ENCODE results near the gene BEGAIN.

BEGAIN gene

GRCh38 chr14:100573002-100573756 lies 14.0 kb downstream of the BEGAIN start:
- Histone ChIP-seq H3K27ac (replicated peaks; ENCODE audit: low read length) (no peak overlapping the region), H2BK12ac (ENCODE audit: low read length) (peak overlapping the region; percentile 7), H2AK5ac (ENCODE audit: low read depth, low read length) (peak overlapping the region; percentile 99), H3K4me3 (ENCODE audit: low read length in 2 of 2) (peak overlapping the region in 1 of 2 donors; percentile 15), H4K8ac (ENCODE audit: low read depth, low read length) (no peak overlapping the region), H4K91ac (ENCODE audit: low read depth, low read length, poor library complexity) (no peak overlapping the region), H3K9ac (ENCODE audit: low read depth, low read length, poor library complexity) (no peak overlapping the region), H2BK5ac (ENCODE audit: low read length) (peak overlapping the region; percentile 91), H3K23ac (ENCODE audit: low read depth, low read length, poor library complexity) (peak overlapping the region; percentile 11), H2BK120ac (ENCODE audit: low read depth, low read length) (no peak overlapping the region), H2BK15ac (ENCODE audit: low read length) (peak overlapping the region; percentile 95), H3K36me3 (replicated peaks in 1 of 2; ENCODE audit: control insufficient read depth in 2 of 2, insufficient read depth in 2 of 2, low read length in 2 of 2) (no peaks in the 10 kb centered on the region), H3K4me1 (ENCODE audit: control insufficient read depth in 2 of 2, insufficient read depth in 1 of 2, low read depth in 1 of 2, low read length in 2 of 2) (peaks cover 30 to 36% of the 10 kb centered on the region in 2 donors), H3K79me1 (ENCODE audit: low read depth, low read length) (peaks cover 2% of the 10 kb centered on the region), H3K9me3 (replicated peaks in 1 of 2; ENCODE audit: control insufficient read depth in 2 of 2, insufficient read depth in 1 of 2, low read depth in 1 of 2, low read length in 2 of 2) (no peaks in the 10 kb centered on the region), H3K27me3 (ENCODE audit: control insufficient read depth in 3 of 3, insufficient read depth in 3 of 3, low read depth in 1 of 3, low read length in 3 of 3) (peaks cover 8 to 56% (median 17%) of the 10 kb centered on the region in 3 experiments), H3K4me2 (ENCODE audit: insufficient read depth, low read length, poor library complexity, severe bottlenecking) (peak overlapping the region; percentile 25), H3K14ac (ENCODE audit: low read length) (no peak overlapping the region), H3K18ac (ENCODE audit: low read length) (peak overlapping the region; percentile 95), H3K4ac (ENCODE audit: low read length) (peak overlapping the region; percentile 26), H2AFZ (ENCODE audit: low read length) (peak overlapping the region; percentile 56)
- WGBS, 2 donors (ENCODE audit: extremely low coverage in 2 of 2, insufficient read length in 2 of 2, insufficient replicate concordance in 1 of 2): no CpG with 5 or more reads among the region's 18 CpGs
- no peak for DNase-seq (ENCODE audit: low spot score)

GRCh38 chr14:100572543-100572942 lies 14.7 kb downstream of the BEGAIN start:
- H3K9me3 ChIP-seq (replicated peaks in 1 of 2; ENCODE audit: control insufficient read depth in 2 of 2, insufficient read depth in 1 of 2, low read depth in 1 of 2, low read length in 2 of 2): no peaks in the 10 kb centered on the region
- H4K8ac ChIP-seq (ENCODE audit: low read depth, low read length): no peak overlapping the region
- peak overlapping the region; percentile 83 for H2AK5ac ChIP-seq (ENCODE audit: low read depth, low read length)
- H2BK12ac ChIP-seq (ENCODE audit: low read length): no peak overlapping the region
- H3K4ac ChIP-seq (ENCODE audit: low read length): no peak overlapping the region
- H4K91ac ChIP-seq (ENCODE audit: low read depth, low read length, poor library complexity): no peak overlapping the region
- peak overlapping the region; percentile 51 for H2BK15ac ChIP-seq (ENCODE audit: low read length)
- no peak overlapping the region for H3K9ac ChIP-seq (ENCODE audit: low read depth, low read length, poor library complexity)
- H3K4me3 ChIP-seq (ENCODE audit: low read length in 2 of 2): no peak overlapping the region
- no peak overlapping the region for H2AFZ ChIP-seq (ENCODE audit: low read length)
- H3K4me2 ChIP-seq (ENCODE audit: insufficient read depth, low read length, poor library complexity, severe bottlenecking): no peak overlapping the region
- H3K4me1 ChIP-seq (ENCODE audit: control insufficient read depth in 2 of 2, insufficient read depth in 1 of 2, low read depth in 1 of 2, low read length in 2 of 2): peaks cover 31 to 36% of the 10 kb centered on the region in 2 donors
- peaks cover 8 to 62% (median 24%) of the 10 kb centered on the region in 3 experiments for H3K27me3 ChIP-seq (ENCODE audit: control insufficient read depth in 3 of 3, insufficient read depth in 3 of 3, low read depth in 1 of 3, low read length in 3 of 3)
- no peak overlapping the region for H3K23ac ChIP-seq (ENCODE audit: low read depth, low read length, poor library complexity)
- H3K14ac ChIP-seq (ENCODE audit: low read length): no peak overlapping the region
- no peak overlapping the region for H3K27ac ChIP-seq (replicated peaks; ENCODE audit: low read length)
- DNase-seq (ENCODE audit: low spot score): no peak
- H2BK5ac ChIP-seq (ENCODE audit: low read length): no peak overlapping the region
- WGBS, 2 donors (ENCODE audit: extremely low coverage in 2 of 2, insufficient read length in 2 of 2, insufficient replicate concordance in 1 of 2): no CpG with 5 or more reads among the region's 3 CpGs
- no peaks in the 10 kb centered on the region for H3K36me3 ChIP-seq (replicated peaks in 1 of 2; ENCODE audit: control insufficient read depth in 2 of 2, insufficient read depth in 2 of 2, low read length in 2 of 2)
- H3K79me1 ChIP-seq (ENCODE audit: low read depth, low read length): peaks cover 2% of the 10 kb centered on the region
- no peak overlapping the region for H2BK120ac ChIP-seq (ENCODE audit: low read depth, low read length)
- peak overlapping the region; percentile 23 for H3K18ac ChIP-seq (ENCODE audit: low read length)

GRCh38 chr14:100571837-100572236 lies 15.4 kb downstream of the BEGAIN start:
- Histone ChIP-seq H4K8ac (ENCODE audit: low read depth, low read length) (no peak overlapping the region), H3K9me3 (replicated peaks in 1 of 2; ENCODE audit: control insufficient read depth in 2 of 2, insufficient read depth in 1 of 2, low read depth in 1 of 2, low read length in 2 of 2) (no peaks in the 10 kb centered on the region), H2BK120ac (ENCODE audit: low read depth, low read length) (no peak overlapping the region), H2AK5ac (ENCODE audit: low read depth, low read length) (peak overlapping the region; percentile 98), H3K4me1 (ENCODE audit: control insufficient read depth in 2 of 2, insufficient read depth in 1 of 2, low read depth in 1 of 2, low read length in 2 of 2) (peaks cover 31 to 39% of the 10 kb centered on the region in 2 donors), H3K27ac (replicated peaks; ENCODE audit: low read length) (no peak overlapping the region), H3K9ac (ENCODE audit: low read depth, low read length, poor library complexity) (no peak overlapping the region), H3K14ac (ENCODE audit: low read length) (no peak overlapping the region), H2BK15ac (ENCODE audit: low read length) (no peak overlapping the region), H2AFZ (ENCODE audit: low read length) (no peak overlapping the region), H3K4me3 (ENCODE audit: low read length in 2 of 2) (no peak overlapping the region), H2BK12ac (ENCODE audit: low read length) (no peak overlapping the region), H3K23ac (ENCODE audit: low read depth, low read length, poor library complexity) (no peak overlapping the region), H3K36me3 (replicated peaks in 1 of 2; ENCODE audit: control insufficient read depth in 2 of 2, insufficient read depth in 2 of 2, low read length in 2 of 2) (no peaks in the 10 kb centered on the region), H3K79me1 (ENCODE audit: low read depth, low read length) (peaks cover 2% of the 10 kb centered on the region), H3K18ac (ENCODE audit: low read length) (peak overlapping the region; percentile 42), H3K4ac (ENCODE audit: low read length) (no peak overlapping the region), H3K27me3 (ENCODE audit: control insufficient read depth in 3 of 3, insufficient read depth in 3 of 3, low read depth in 1 of 3, low read length in 3 of 3) (peaks cover 8 to 68% (median 29%) of the 10 kb centered on the region in 3 experiments), H4K91ac (ENCODE audit: low read depth, low read length, poor library complexity) (no peak overlapping the region), H2BK5ac (ENCODE audit: low read length) (no peak overlapping the region), H3K4me2 (ENCODE audit: insufficient read depth, low read length, poor library complexity, severe bottlenecking) (no peak overlapping the region)
- no CpG with 5 or more reads among the region's 16 CpGs for WGBS, 2 donors (ENCODE audit: extremely low coverage in 2 of 2, insufficient read length in 2 of 2, insufficient replicate concordance in 1 of 2)
- DNase-seq (ENCODE audit: low spot score): no peak

GRCh38 chr14:100570726-100571454 lies 16.3 kb downstream of the BEGAIN start:
- H3K18ac ChIP-seq (ENCODE audit: low read length): peak overlapping the region; percentile 64
- H3K79me1 ChIP-seq (ENCODE audit: low read depth, low read length): peaks cover 5% of the 10 kb centered on the region
- H3K36me3 ChIP-seq (replicated peaks in 1 of 2; ENCODE audit: control insufficient read depth in 2 of 2, insufficient read depth in 2 of 2, low read length in 2 of 2): no peaks in the 10 kb centered on the region
- peak overlapping the region; percentile 57 for H3K23ac ChIP-seq (ENCODE audit: low read depth, low read length, poor library complexity)
- no peak for DNase-seq (ENCODE audit: low spot score)
- H3K9me3 ChIP-seq (replicated peaks in 1 of 2; ENCODE audit: control insufficient read depth in 2 of 2, insufficient read depth in 1 of 2, low read depth in 1 of 2, low read length in 2 of 2): no peaks in the 10 kb centered on the region
- H2BK12ac ChIP-seq (ENCODE audit: low read length): peak overlapping the region; percentile 30
- no peak overlapping the region for H3K27ac ChIP-seq (replicated peaks; ENCODE audit: low read length)
- no peak overlapping the region for H4K8ac ChIP-seq (ENCODE audit: low read depth, low read length)
- no peak overlapping the region for H3K4me3 ChIP-seq (ENCODE audit: low read length in 2 of 2)
- H3K4me2 ChIP-seq (ENCODE audit: insufficient read depth, low read length, poor library complexity, severe bottlenecking): peak overlapping the region; percentile 25
- H3K27me3 ChIP-seq (ENCODE audit: control insufficient read depth in 3 of 3, insufficient read depth in 3 of 3, low read depth in 1 of 3, low read length in 3 of 3): peaks cover 8 to 76% (median 33%) of the 10 kb centered on the region in 3 experiments
- H3K4me1 ChIP-seq (ENCODE audit: control insufficient read depth in 2 of 2, insufficient read depth in 1 of 2, low read depth in 1 of 2, low read length in 2 of 2): peaks cover 31 to 40% of the 10 kb centered on the region in 2 donors
- no peak overlapping the region for H3K14ac ChIP-seq (ENCODE audit: low read length)
- no peak overlapping the region for H4K91ac ChIP-seq (ENCODE audit: low read depth, low read length, poor library complexity)
- WGBS, 2 donors (ENCODE audit: extremely low coverage in 2 of 2, insufficient read length in 2 of 2, insufficient replicate concordance in 1 of 2): no CpG with 5 or more reads among the region's 23 CpGs
- H3K4ac ChIP-seq (ENCODE audit: low read length): peak overlapping the region; percentile 53
- H2BK5ac ChIP-seq (ENCODE audit: low read length): peak overlapping the region; percentile 94
- H2BK120ac ChIP-seq (ENCODE audit: low read depth, low read length): no peak overlapping the region
- H3K9ac ChIP-seq (ENCODE audit: low read depth, low read length, poor library complexity): peak overlapping the region; percentile 44
- H2AK5ac ChIP-seq (ENCODE audit: low read depth, low read length): peak overlapping the region; percentile 98
- H2AFZ ChIP-seq (ENCODE audit: low read length): no peak overlapping the region
- H2BK15ac ChIP-seq (ENCODE audit: low read length): peak overlapping the region; percentile 65

Measured in neuronal stem cell (in vitro differentiated cells).